GM23338 (cell line): ENCODE measurements around the gene IGSF21.

Experiments
- CREB1 ChIP-seq: fragments of 250-450 bp; sonication (Bioruptor Pico); IDR thresholded peaks from 2 replicates; pipeline ENCODE4 v1.5.0; 2020; ENCODE audit warnings: low read depth, mild to moderate bottlenecking, moderate library complexity
- EZH2 ChIP-seq: fragments of 200-600 bp; sonication (generic); IDR thresholded peaks from one replicate; pipeline ENCODE4 v1.8.0; 2017; ENCODE audit warnings: antibody characterized with exemption, mild to moderate bottlenecking, low read depth; ENCODE audit not compliant: unreplicated experiment
- TF ChIP-seq, protein P1 (sequence below), 2 experiments: fragments of 200-600 bp in 1 of 2; sonication (generic) in 1 of 2; conservative IDR thresholded peaks; 2 replicates each; pipeline versions ENCODE4 v1.5.1 to v1.6.1; 2016 to 2017; ENCODE audit warnings: antibody characterized with exemption in 2 of 2, low read depth in 2 of 2, mild to moderate bottlenecking in 2 of 2, moderate library complexity in 1 of 2

DNA sequence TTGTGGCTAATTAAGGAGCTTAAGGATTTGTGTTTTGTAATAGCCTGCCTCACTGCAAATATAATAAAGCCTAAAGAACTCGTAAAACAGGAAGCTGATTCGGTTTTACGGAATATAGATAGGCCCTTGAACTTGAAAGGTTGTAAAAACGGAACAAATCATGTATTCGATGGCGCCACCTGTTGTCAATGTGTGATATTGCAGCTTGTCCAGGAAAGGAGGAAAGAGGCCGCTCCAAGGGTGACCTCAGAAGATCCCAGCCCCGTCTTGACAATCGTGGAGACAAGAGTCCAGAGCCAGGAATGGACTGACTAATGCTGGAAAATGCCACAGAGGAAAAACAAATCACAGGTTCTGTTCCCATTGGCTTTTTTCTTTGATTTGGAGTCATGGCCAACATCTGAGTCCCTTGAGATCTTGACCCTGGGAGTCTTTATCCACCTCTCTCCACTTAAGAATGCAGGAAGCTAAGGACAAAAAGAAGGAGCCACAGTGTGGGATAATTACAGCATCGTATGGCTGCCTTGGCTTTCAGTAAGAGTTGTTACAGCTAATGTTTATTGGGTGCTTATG lies 7.0 kb upstream of the IGSF21 start:
- TF ChIP-seq, protein P1, sequence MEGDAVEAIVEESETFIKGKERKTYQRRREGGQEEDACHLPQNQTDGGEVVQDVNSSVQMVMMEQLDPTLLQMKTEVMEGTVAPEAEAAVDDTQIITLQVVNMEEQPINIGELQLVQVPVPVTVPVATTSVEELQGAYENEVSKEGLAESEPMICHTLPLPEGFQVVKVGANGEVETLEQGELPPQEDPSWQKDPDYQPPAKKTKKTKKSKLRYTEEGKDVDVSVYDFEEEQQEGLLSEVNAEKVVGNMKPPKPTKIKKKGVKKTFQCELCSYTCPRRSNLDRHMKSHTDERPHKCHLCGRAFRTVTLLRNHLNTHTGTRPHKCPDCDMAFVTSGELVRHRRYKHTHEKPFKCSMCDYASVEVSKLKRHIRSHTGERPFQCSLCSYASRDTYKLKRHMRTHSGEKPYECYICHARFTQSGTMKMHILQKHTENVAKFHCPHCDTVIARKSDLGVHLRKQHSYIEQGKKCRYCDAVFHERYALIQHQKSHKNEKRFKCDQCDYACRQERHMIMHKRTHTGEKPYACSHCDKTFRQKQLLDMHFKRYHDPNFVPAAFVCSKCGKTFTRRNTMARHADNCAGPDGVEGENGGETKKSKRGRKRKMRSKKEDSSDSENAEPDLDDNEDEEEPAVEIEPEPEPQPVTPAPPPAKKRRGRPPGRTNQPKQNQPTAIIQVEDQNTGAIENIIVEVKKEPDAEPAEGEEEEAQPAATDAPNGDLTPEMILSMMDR (conservative IDR thresholded peaks at IDR 0.05; ENCODE audit: low read depth in 2 of 2) = peak; percentile 87 to 92
- no peak for TF ChIP-seq EZH2
- no peak for TF ChIP-seq CREB1
